HCT116 (cell line): ENCODE data around the gene ATP2B1. TPM values are rescaled to one million over a fixed set of nuclear protein-coding genes. Genes with fewer than 3 reads are reported as not detected.

Experiments used
- ATAC-seq: fragments of 200-7000 bp; cut with Tn5 transposase; 2 replicates; pipeline ENCODE4 v1.9.1; 2020; ENCODE audit warnings: mild to moderate bottlenecking, moderate library complexity
- BruUV-seq: library from RNA; stranded (reverse); fragments of 400-500 nt; replicated peaks from 2 replicates; lab custom pipeline; 2021; lab: Mats Ljungman, UMichigan
- CTCF ChIA-PET: fragments of 300-600 bp; sonication (Branson Sonifier 250); formaldehyde crosslinking; loops from one replicate; lab custom pipeline; 2021; ENCODE audit warnings: antibody characterized with exemption; lab: Charles Lee
- POLR2A ChIA-PET: fragments of 300-600, 350-600 bp; sonication (Branson Sonifier 250); formaldehyde crosslinking; loops from one replicate; lab custom pipeline; 2021; ENCODE audit warnings: antibody characterized with exemption; lab: Charles Lee
- RAD21 ChIA-PET, 2 experiments: fragments of 300-600 bp; sonication (Branson Sonifier 250); formaldehyde crosslinking; loops; one replicate each; lab custom pipeline; 2023; ENCODE audit warnings: low total read pairs in 2 of 2; ENCODE audit not compliant: uncharacterized antibody in 2 of 2, unreplicated experiment in 2 of 2, low non-redundant PET in 1 of 2; lab: Charles Lee
- DNase-seq: peaks from one replicate; pipeline ENCODE4 v3.0.0-alpha.2; 2010; ENCODE audit warnings: low read depth, low spot score
- H2AFZ ChIP-seq: fragments of 200-600 bp; shearing (Covaris generic), sonication (generic); 2 replicates; pipeline ENCODE4 v1.6.1; 2017; ENCODE audit warnings: low read depth, mixed run types, mixed read lengths, antibody characterized with exemption, low read length; ENCODE audit not compliant: poor library complexity, severe bottlenecking
- H3K27ac ChIP-seq: 2 replicates; pipeline ENCODE4 v1.5.1; 2012; ENCODE audit warnings: low read depth, low read length
- H3K27me3 ChIP-seq: fragments of 200-600 bp; sonication (generic); 2 replicates; pipeline ENCODE4 v1.6.1; 2016; ENCODE audit warnings: mixed run types, low read length, mixed read lengths; ENCODE audit not compliant: insufficient read depth
- H3K36me3 ChIP-seq, 2 experiments: fragments of 200-500 bp in 1 of 2; fragments of 200-600 bp in 1 of 2; sonication (Bioruptor generic) in 1 of 2; sonication (generic) in 1 of 2; 2 replicates each; pipeline versions ENCODE4 v1.5.1 to v1.6.1; 2014 to 2016; ENCODE audit warnings: low read length in 2 of 2, inconsistent platforms in 1 of 2, mixed read lengths in 1 of 2, mixed run types in 1 of 2; ENCODE audit not compliant: insufficient read depth in 2 of 2, control insufficient read depth in 1 of 2
- H3K4me1 ChIP-seq, 2 experiments: fragments of 200-600 bp in 1 of 2; sonication (generic) in 1 of 2; 2 replicates each; pipeline versions ENCODE4 v1.5.1 to v1.6.1; 2012 to 2017; ENCODE audit warnings: low read length in 2 of 2, inconsistent platforms in 1 of 2, mild to moderate bottlenecking in 1 of 2, mixed read lengths in 1 of 2, mixed run types in 1 of 2, moderate library complexity in 1 of 2; ENCODE audit not compliant: insufficient read depth in 2 of 2, control insufficient read depth in 1 of 2
- H3K4me2 ChIP-seq: fragments of 200-600 bp; sonication (generic); 2 replicates; pipeline ENCODE4 v1.6.1; 2017; ENCODE audit warnings: mixed run types, low read length, mixed read lengths
- H3K4me3 ChIP-seq, 2 experiments: fragments of 200-600 bp in 1 of 2; sonication (generic) in 1 of 2; replicated peaks in 1 of 2; 2 replicates each; pipeline ENCODE4 v1.5.1; 2011 to 2016; ENCODE audit warnings: low read length in 2 of 2, control low read depth in 1 of 2, low read depth in 1 of 2, mild to moderate bottlenecking in 1 of 2, mixed read lengths in 1 of 2, mixed run types in 1 of 2
- H3K79me2 ChIP-seq: fragments of 200-600 bp; sonication (generic); 2 replicates; pipeline ENCODE4 v1.6.1; 2017; ENCODE audit warnings: mild to moderate bottlenecking, mixed run types, low read length, moderate library complexity, mixed read lengths; ENCODE audit not compliant: insufficient read depth
- H3K9ac ChIP-seq: fragments of 200-600 bp; sonication (generic); 2 replicates; pipeline ENCODE4 v1.6.1; 2016; ENCODE audit warnings: low read length, mixed read lengths
- H3K9me2 ChIP-seq: fragments of 200-600 bp; sonication (generic), shearing (Covaris generic); 2 replicates; pipeline ENCODE4 v1.6.1; 2017; ENCODE audit warnings: mixed run types, mild to moderate bottlenecking, moderate library complexity; ENCODE audit not compliant: insufficient read depth
- H3K9me3 ChIP-seq, 2 experiments: fragments of 200-500 bp in 1 of 2; fragments of 200-600 bp in 1 of 2; sonication (Bioruptor generic) in 1 of 2; sonication (generic) in 1 of 2; 2 replicates each; pipeline ENCODE4 v1.6.1; 2014 to 2017; ENCODE audit warnings: low read length in 2 of 2, mixed read lengths in 2 of 2, inconsistent platforms in 1 of 2, low read depth in 1 of 2, mild to moderate bottlenecking in 1 of 2, mixed run types in 1 of 2, moderate library complexity in 1 of 2; ENCODE audit not compliant: control insufficient read depth in 1 of 2, insufficient read depth in 1 of 2
- H4K20me1 ChIP-seq: fragments of 200-600 bp; sonication (generic), shearing (Covaris generic); 2 replicates; pipeline ENCODE4 v1.6.1; 2017; ENCODE audit warnings: mixed run types, mild to moderate bottlenecking, moderate library complexity; ENCODE audit not compliant: insufficient read depth
- CEBPB ChIP-seq: IDR thresholded peaks from 2 replicates; pipeline ENCODE4 v1.6.1; 2012; ENCODE audit warnings: low read depth
- EGR1 ChIP-seq: IDR thresholded peaks from 2 replicates; pipeline ENCODE4 v1.6.1; 2012; ENCODE audit warnings: low read depth
- EZH2phosphoT487 ChIP-seq: fragments of 200-600 bp; IDR thresholded peaks from 2 replicates; pipeline ENCODE4 v1.6.1; 2018; ENCODE audit warnings: antibody characterized with exemption, borderline replicate concordance
- POLR2AphosphoS5 ChIP-seq: IDR thresholded peaks from 2 replicates; pipeline ENCODE4 v1.6.1; 2011; ENCODE audit warnings: mild to moderate bottlenecking, low read depth, low read length, moderate library complexity
- RAD21 ChIP-seq: IDR thresholded peaks from 2 replicates; pipeline ENCODE4 v1.6.1; 2012; ENCODE audit warnings: low read depth, mild to moderate bottlenecking
- ZBTB33 ChIP-seq: IDR thresholded peaks from 2 replicates; pipeline ENCODE4 v1.6.1; 2011; ENCODE audit warnings: mild to moderate bottlenecking, low read length, moderate library complexity; ENCODE audit not compliant: insufficient replicate concordance; ENCODE audit errors: extremely low read depth
- ZFX ChIP-seq: fragments of 450-650 bp; IDR thresholded peaks from 2 replicates; pipeline ENCODE4 v1.6.1; 2017
- intact Hi-C: fragments of 100-400 bp; cut with micrococcal nuclease; formaldehyde crosslinking; loops from 2 replicates; pipeline ENCODE4 v1.10.0; 2022
- total RNA-seq: library from RNA; stranded (reverse); gene quantifications from one replicate; pipeline ENCODE4 v1.2.1, GENCODE V29; 2021; ENCODE audit not compliant: unreplicated experiment

Gene ATP2B1
- total RNA-seq, 1 experiment from 2014 or later: 62.4 TPM

DNA sequence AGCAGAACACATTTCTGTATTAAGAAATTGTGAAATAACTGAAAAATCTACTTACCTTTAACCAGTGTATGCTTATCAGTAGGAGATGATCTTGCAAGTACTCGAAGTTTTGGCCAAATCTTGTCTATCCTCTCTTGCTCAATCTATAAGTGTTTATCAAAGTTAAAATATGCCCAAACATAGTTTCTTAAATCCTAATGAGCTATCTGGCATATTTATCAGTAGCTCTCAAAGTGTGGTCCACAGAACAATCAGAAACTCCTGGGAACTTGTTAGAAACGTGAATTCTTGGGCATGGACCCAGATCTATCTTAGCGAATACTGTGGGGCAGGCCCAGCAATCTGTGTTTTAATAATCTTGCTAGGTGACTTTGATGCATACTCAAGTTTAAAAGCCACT lies 98.3 kb downstream of the ATP2B1 start (continued):
- TF ChIP-seq ZBTB33: no peak
- no peak for TF ChIP-seq POLR2AphosphoS5

- ATAC-seq (no peak), DNase-seq (no peak)
- no peak overlapping the region for H3K9ac ChIP-seq
- H3K36me3 ChIP-seq: peaks cover 0 to 7% of the 10 kb centered on the region in 2 experiments; a peak in 2 of 4 replicates
- H3K4me1 ChIP-seq: no peaks in the 10 kb centered on the region
- no peak overlapping the region for H3K4me3 ChIP-seq
- H3K9me2 ChIP-seq: no peaks in the 10 kb centered on the region
- ChIA-PET CTCF (no interaction called here), POLR2A (no interaction called here), RAD21 (no interaction called here)
- no peaks in the 10 kb centered on the region for H3K27me3 ChIP-seq
- no peaks in the 10 kb centered on the region for H3K79me2 ChIP-seq
- no peaks in the 10 kb centered on the region for H3K9me3 ChIP-seq
- intact Hi-C loops: no loop called here
- TF ChIP-seq EGR1 (no peak), RAD21 (no peak), ZFX (no peak), CEBPB (no peak), ZBTB33 (no peak), EZH2phosphoT487 (no peak)
- no TSS peak for BruUV-seq
- no peak overlapping the region for H2AFZ ChIP-seq
- no peaks in the 10 kb centered on the region for H4K20me1 ChIP-seq
- no peak overlapping the region for H3K4me2 ChIP-seq
- no peak overlapping the region for H3K27ac ChIP-seq
Observed at GRCh38 chr12:89603678-89604077, 105.0 kb downstream of the ATP2B1 start.
